Measurements from ENCODE around the gene ACSL1.
A peak's percentile ranks its signal among the peaks of the same experiment; 100 is the strongest.
"Not testable (repeated sequence)": the region's sequence is repeated elsewhere in the genome, so short reads cannot be mapped to it uniquely, and the experiment has no call there.

The ACSL1 gene

GRCh38 chr4:184741651-184742050 is 84.1 kb downstream of the ACSL1 start:
- not testable (repeated sequence) for H3K9me3 ChIP-seq (ENCODE audit: control insufficient read depth in 2 of 2, low read length in 2 of 2); H3K36me3 ChIP-seq (ENCODE audit: control insufficient read depth in 2 of 2, insufficient read depth in 2 of 2, low read length in 2 of 2); H3K9ac ChIP-seq (ENCODE audit: low read length in 2 of 2); H3K27me3 ChIP-seq (ENCODE audit: control insufficient read depth in 1 of 2, insufficient read depth in 2 of 2, low read length in 2 of 2); H3K27ac ChIP-seq (ENCODE audit: low read length); H3K4me3 ChIP-seq (ENCODE audit: low read length in 2 of 2)
- H3K4me1 ChIP-seq (ENCODE audit: control insufficient read depth, insufficient read depth, low read length) = peaks cover 10% of the 10 kb centered on the region

GRCh38 chr4:184740980-184741391 is 84.8 kb downstream of the ACSL1 start:
- Histone ChIP-seq H3K27me3 (ENCODE audit: control insufficient read depth in 1 of 2, insufficient read depth in 2 of 2, low read length in 2 of 2) (no peaks in the 10 kb centered on the region), H3K4me1 (ENCODE audit: control insufficient read depth, insufficient read depth, low read length) (peaks cover 4% of the 10 kb centered on the region), H3K27ac (ENCODE audit: low read length) (no peak overlapping the region), H3K4me3 (ENCODE audit: low read length in 2 of 2) (no peak overlapping the region), H3K9me3 (ENCODE audit: control insufficient read depth in 2 of 2, low read length in 2 of 2) (no peaks in the 10 kb centered on the region), H3K36me3 (ENCODE audit: control insufficient read depth in 2 of 2, insufficient read depth in 2 of 2, low read length in 2 of 2) (no peaks in the 10 kb centered on the region), H3K9ac (ENCODE audit: low read length in 2 of 2) (no peak overlapping the region)

- not testable (repeated sequence) for H3K4me1 ChIP-seq (ENCODE audit: control insufficient read depth, insufficient read depth, low read length); H3K27me3 ChIP-seq (ENCODE audit: control insufficient read depth in 1 of 2, insufficient read depth in 2 of 2, low read length in 2 of 2); H3K4me3 ChIP-seq (ENCODE audit: low read length in 2 of 2); H3K9me3 ChIP-seq (ENCODE audit: control insufficient read depth in 2 of 2, low read length in 2 of 2); H3K36me3 ChIP-seq (ENCODE audit: control insufficient read depth in 2 of 2, insufficient read depth in 2 of 2, low read length in 2 of 2); H3K9ac ChIP-seq (ENCODE audit: low read length in 2 of 2); H3K27ac ChIP-seq (ENCODE audit: low read length)
These were observed 86.2 kb downstream of the ACSL1 start for GRCh38 chr4:184739575-184739974.

GRCh38 chr4:184734758-184735157 is 91.0 kb downstream of the ACSL1 start:
- Histone ChIP-seq H3K4me1 (ENCODE audit: control insufficient read depth, insufficient read depth, low read length) (peaks cover 15% of the 10 kb centered on the region), H3K27ac (ENCODE audit: low read length) (no peak overlapping the region), H3K27me3 (ENCODE audit: control insufficient read depth in 1 of 2, insufficient read depth in 2 of 2, low read length in 2 of 2) (no peaks in the 10 kb centered on the region), H3K9ac (ENCODE audit: low read length in 2 of 2) (peak overlapping the region in 1 of 2 donors; percentile 66), H3K36me3 (ENCODE audit: control insufficient read depth in 2 of 2, insufficient read depth in 2 of 2, low read length in 2 of 2) (no peaks in the 10 kb centered on the region), H3K4me3 (ENCODE audit: low read length in 2 of 2) (peak overlapping the region; percentile 81 to 93), H3K9me3 (ENCODE audit: control insufficient read depth in 2 of 2, low read length in 2 of 2) (no peaks in the 10 kb centered on the region)

- Histone ChIP-seq H3K36me3 (ENCODE audit: control insufficient read depth in 2 of 2, insufficient read depth in 2 of 2, low read length in 2 of 2) (no peaks in the 10 kb centered on the region), H3K27ac (ENCODE audit: low read length) (no peak within 1 kb of the TSS), H3K4me1 (ENCODE audit: control insufficient read depth, insufficient read depth, low read length) (peaks cover 15% of the 10 kb centered on the region), H3K9me3 (ENCODE audit: control insufficient read depth in 2 of 2, low read length in 2 of 2) (no peaks in the 10 kb centered on the region), H3K4me3 (ENCODE audit: low read length in 2 of 2) (peak within 1 kb of the TSS; percentile 81 to 93), H3K9ac (ENCODE audit: low read length in 2 of 2) (peak within 1 kb of the TSS; percentile 55 to 68), H3K27me3 (ENCODE audit: control insufficient read depth in 1 of 2, insufficient read depth in 2 of 2, low read length in 2 of 2) (no peaks in the 10 kb centered on the region)
These were observed 91.9 kb downstream of the ACSL1 start, which contains the start of gene CENPU for GRCh38 chr4:184733654-184734524. CENPU (minus strand) TSS chr4:184734096; CDS start chr4:184734062, 34 bp downstream.

GRCh38 chr4:184732126-184732525 is 93.6 kb downstream of the ACSL1 start:
- Histone ChIP-seq H3K4me3 (ENCODE audit: low read length in 2 of 2) (no peak overlapping the region), H3K36me3 (ENCODE audit: control insufficient read depth in 2 of 2, insufficient read depth in 2 of 2, low read length in 2 of 2) (no peaks in the 10 kb centered on the region), H3K9me3 (ENCODE audit: control insufficient read depth in 2 of 2, low read length in 2 of 2) (no peaks in the 10 kb centered on the region), H3K27ac (ENCODE audit: low read length) (no peak overlapping the region), H3K4me1 (ENCODE audit: control insufficient read depth, insufficient read depth, low read length) (peaks cover 15% of the 10 kb centered on the region), H3K27me3 (ENCODE audit: control insufficient read depth in 1 of 2, insufficient read depth in 2 of 2, low read length in 2 of 2) (no peaks in the 10 kb centered on the region), H3K9ac (ENCODE audit: low read length in 2 of 2) (no peak overlapping the region)

GRCh38 chr4:184731056-184731455 is 94.7 kb downstream of the ACSL1 start:
- no peaks in the 10 kb centered on the region for H3K27me3 ChIP-seq (ENCODE audit: control insufficient read depth in 1 of 2, insufficient read depth in 2 of 2, low read length in 2 of 2)
- H3K4me1 ChIP-seq (ENCODE audit: control insufficient read depth, insufficient read depth, low read length) = peaks cover 15% of the 10 kb centered on the region

GRCh38 chr4:184729946-184730345 is 95.8 kb downstream of the ACSL1 start:
- Histone ChIP-seq H3K27me3 (ENCODE audit: control insufficient read depth in 1 of 2, insufficient read depth in 2 of 2, low read length in 2 of 2) (no peaks in the 10 kb centered on the region), H3K4me3 (ENCODE audit: low read length in 2 of 2) (no peak overlapping the region), H3K36me3 (ENCODE audit: control insufficient read depth in 2 of 2, insufficient read depth in 2 of 2, low read length in 2 of 2) (no peaks in the 10 kb centered on the region), H3K9me3 (ENCODE audit: control insufficient read depth in 2 of 2, low read length in 2 of 2) (no peaks in the 10 kb centered on the region), H3K9ac (ENCODE audit: low read length in 2 of 2) (no peak overlapping the region), H3K4me1 (ENCODE audit: control insufficient read depth, insufficient read depth, low read length) (peaks cover 15% of the 10 kb centered on the region), H3K27ac (ENCODE audit: low read length) (no peak overlapping the region)

More at GRCh38 chr4:184731056-184731455, 94.7 kb downstream of the ACSL1 start:
- Histone ChIP-seq H3K9me3 (ENCODE audit: control insufficient read depth in 2 of 2, low read length in 2 of 2) (no peaks in the 10 kb centered on the region), H3K4me3 (ENCODE audit: low read length in 2 of 2) (no peak overlapping the region), H3K27ac (ENCODE audit: low read length) (no peak overlapping the region), H3K9ac (ENCODE audit: low read length in 2 of 2) (no peak overlapping the region), H3K36me3 (ENCODE audit: control insufficient read depth in 2 of 2, insufficient read depth in 2 of 2, low read length in 2 of 2) (no peaks in the 10 kb centered on the region)

GRCh38 chr4:184728858-184729257 is 96.9 kb downstream of the ACSL1 start:
- no peak overlapping the region for H3K9ac ChIP-seq (ENCODE audit: low read length in 2 of 2)
- no peaks in the 10 kb centered on the region for H3K36me3 ChIP-seq (ENCODE audit: control insufficient read depth in 2 of 2, insufficient read depth in 2 of 2, low read length in 2 of 2)
- no peaks in the 10 kb centered on the region for H3K27me3 ChIP-seq (ENCODE audit: control insufficient read depth in 1 of 2, insufficient read depth in 2 of 2, low read length in 2 of 2)
- H3K9me3 ChIP-seq (ENCODE audit: control insufficient read depth in 2 of 2, low read length in 2 of 2) = no peaks in the 10 kb centered on the region
- no peak overlapping the region for H3K4me3 ChIP-seq (ENCODE audit: low read length in 2 of 2)
- no peak overlapping the region for H3K27ac ChIP-seq (ENCODE audit: low read length)
- H3K4me1 ChIP-seq (ENCODE audit: control insufficient read depth, insufficient read depth, low read length) = peaks cover 10% of the 10 kb centered on the region

- Histone ChIP-seq H3K9ac (ENCODE audit: low read length in 2 of 2) (no peak overlapping the region), H3K9me3 (ENCODE audit: control insufficient read depth in 2 of 2, low read length in 2 of 2) (no peaks in the 10 kb centered on the region), H3K27me3 (ENCODE audit: control insufficient read depth in 1 of 2, insufficient read depth in 2 of 2, low read length in 2 of 2) (no peaks in the 10 kb centered on the region), H3K36me3 (ENCODE audit: control insufficient read depth in 2 of 2, insufficient read depth in 2 of 2, low read length in 2 of 2) (no peaks in the 10 kb centered on the region), H3K4me1 (ENCODE audit: control insufficient read depth, insufficient read depth, low read length) (no peaks in the 10 kb centered on the region), H3K4me3 (ENCODE audit: low read length in 2 of 2) (no peak overlapping the region), H3K27ac (ENCODE audit: low read length) (no peak overlapping the region)
These were observed 98.3 kb downstream of the ACSL1 start for GRCh38 chr4:184727430-184727829.

- Histone ChIP-seq H3K9me3 (ENCODE audit: control insufficient read depth in 2 of 2, low read length in 2 of 2) (no peaks in the 10 kb centered on the region), H3K4me1 (ENCODE audit: control insufficient read depth, insufficient read depth, low read length) (no peaks in the 10 kb centered on the region), H3K27me3 (ENCODE audit: control insufficient read depth in 1 of 2, insufficient read depth in 2 of 2, low read length in 2 of 2) (no peaks in the 10 kb centered on the region), H3K4me3 (ENCODE audit: low read length in 2 of 2) (no peak overlapping the region), H3K9ac (ENCODE audit: low read length in 2 of 2) (no peak overlapping the region), H3K36me3 (ENCODE audit: control insufficient read depth in 2 of 2, insufficient read depth in 2 of 2, low read length in 2 of 2) (no peaks in the 10 kb centered on the region), H3K27ac (ENCODE audit: low read length) (no peak overlapping the region)
These were observed 103.0 kb downstream of the ACSL1 start for GRCh38 chr4:184722798-184723197.

Measured in stomach smooth muscle (tissue), 2 donors.